Measurements from ENCODE around the gene TSPAN4. TPM values are rescaled to one million over a fixed set of nuclear protein-coding genes. Genes with fewer than 3 reads are reported as not detected.

TSPAN4 gene
- total and polyA plus RNA-seq, 3 experiments from 2014 or later = 4.4 to 9.4 (median 8.8) TPM

DNA sequence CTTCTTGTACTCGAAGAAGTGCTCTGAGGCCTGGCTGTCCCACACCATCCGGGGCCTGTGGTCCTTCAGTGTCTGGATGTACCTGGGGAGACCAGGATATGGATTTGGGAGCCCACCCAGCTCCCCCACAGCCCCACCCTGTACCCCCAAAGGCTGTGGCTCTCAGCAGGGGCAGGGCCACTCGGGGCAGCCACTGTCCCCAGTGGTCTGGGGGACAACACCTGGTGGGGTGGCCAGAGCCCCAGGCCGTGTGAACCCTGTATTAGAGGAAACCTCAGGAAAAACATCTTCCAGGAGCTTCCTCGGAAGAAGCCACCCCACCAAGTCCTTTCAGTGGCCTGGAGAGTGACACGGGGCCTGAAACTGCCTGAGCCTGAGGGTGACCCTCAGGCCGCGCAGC is 27.8 kb downstream of the TSPAN4 start:
- no peak overlapping the region for H3K4me3 Mint-ChIP-seq
- DNase-seq = no peak
- Histone ChIP-seq H3K9me3 (ENCODE audit: low read length) (no peaks in the 10 kb centered on the region), H3K27me3 (ENCODE audit: insufficient read depth, low read length, poor library complexity, severe bottlenecking) (no peaks in the 10 kb centered on the region), H3K4me1 (ENCODE audit: insufficient read depth, low read length) (no peaks in the 10 kb centered on the region), H3K27ac (ENCODE audit: low read depth, low read length) (no peak overlapping the region), H3K4me3 (ENCODE audit: low read length) (no peak overlapping the region), H3K36me3 (ENCODE audit: insufficient read depth, low read length) (no peaks in the 10 kb centered on the region)
- no peaks in the 10 kb centered on the region for H3K9me3 Mint-ChIP-seq
- H3K4me1 Mint-ChIP-seq = no peaks in the 10 kb centered on the region
- CTCF ChIA-PET = no interaction called here
- H3K27me3 Mint-ChIP-seq = no peaks in the 10 kb centered on the region
- no peak overlapping the region for H3K27ac Mint-ChIP-seq
- peaks cover 0 to 15% (median 4%) of the 10 kb centered on the region in 3 donors for H3K36me3 Mint-ChIP-seq
- POLR2A ChIA-PET = no interaction called here

- no peaks in the 10 kb centered on the region for H3K36me3 ChIP-seq (ENCODE audit: insufficient read depth, low read length)
- no peak for DNase-seq
- ChIA-PET POLR2A (no interaction called here), CTCF (interaction anchor here (1.0 kb wide), 1 partner anchor 23 kb away, joined by 3 read pairs; no protein-coding TSS in a partner anchor)
- Mint-ChIP-seq H3K4me3 (no peak overlapping the region), H3K4me1 (no peaks in the 10 kb centered on the region), H3K27me3 (no peaks in the 10 kb centered on the region), H3K27ac (no peak overlapping the region), H3K9me3 (no peaks in the 10 kb centered on the region), H3K36me3 (peaks cover 0 to 21% (median 7%) of the 10 kb centered on the region in 3 donors)
- no peaks in the 10 kb centered on the region for H3K27me3 ChIP-seq (ENCODE audit: insufficient read depth, low read length, poor library complexity, severe bottlenecking)
- no peak overlapping the region for H3K4me3 ChIP-seq (ENCODE audit: low read length)
- H3K4me1 ChIP-seq (ENCODE audit: insufficient read depth, low read length) = no peaks in the 10 kb centered on the region
- no peaks in the 10 kb centered on the region for H3K9me3 ChIP-seq (ENCODE audit: low read length)
- no peak overlapping the region for H3K27ac ChIP-seq (ENCODE audit: low read depth, low read length)
These were observed 28.8 kb downstream of the TSPAN4 start for GRCh38 chr11:871472-871871.

GRCh38 chr11:872799-873198 is 30.1 kb downstream of the TSPAN4 start:
- Histone ChIP-seq H3K36me3 (ENCODE audit: insufficient read depth, low read length) (no peaks in the 10 kb centered on the region), H3K9me3 (ENCODE audit: low read length) (no peaks in the 10 kb centered on the region), H3K27me3 (ENCODE audit: insufficient read depth, low read length, poor library complexity, severe bottlenecking) (no peaks in the 10 kb centered on the region), H3K4me3 (ENCODE audit: low read length) (no peak overlapping the region), H3K4me1 (ENCODE audit: insufficient read depth, low read length) (no peaks in the 10 kb centered on the region), H3K27ac (ENCODE audit: low read depth, low read length) (no peak overlapping the region)
- no peak for DNase-seq
- no peaks in the 10 kb centered on the region for H3K27me3 Mint-ChIP-seq
- ChIA-PET CTCF (no interaction called here), POLR2A (no interaction called here)
- H3K9me3 Mint-ChIP-seq = no peaks in the 10 kb centered on the region
- no peak overlapping the region for H3K27ac Mint-ChIP-seq
- no peaks in the 10 kb centered on the region for H3K4me1 Mint-ChIP-seq
- no peak overlapping the region for H3K4me3 Mint-ChIP-seq
- H3K36me3 Mint-ChIP-seq = peaks cover 0 to 23% (median 7%) of the 10 kb centered on the region in 3 donors

- Mint-ChIP-seq H3K27ac (peak overlapping the region in 3 of 8 donors; percentile 56 to 68 (median 64)), H3K36me3 (peaks cover 0 to 22% (median 7%) of the 10 kb centered on the region in 3 donors), H3K27me3 (no peaks in the 10 kb centered on the region), H3K4me1 (no peaks in the 10 kb centered on the region), H3K9me3 (no peaks in the 10 kb centered on the region), H3K4me3 (no peak overlapping the region)
- POLR2A ChIA-PET = interaction anchor here (0.6 kb wide), 1 partner anchor 84 kb away, joined by 4 read pairs; the partner anchor contains the start of gene CEND1
- CTCF ChIA-PET = no interaction called here
- no peak overlapping the region for H3K27ac ChIP-seq (ENCODE audit: low read depth, low read length)
- H3K4me3 ChIP-seq (ENCODE audit: low read length) = no peak overlapping the region
- H3K36me3 ChIP-seq (ENCODE audit: insufficient read depth, low read length) = no peaks in the 10 kb centered on the region
- DNase-seq = no peak
- H3K9me3 ChIP-seq (ENCODE audit: low read length) = no peaks in the 10 kb centered on the region
- H3K4me1 ChIP-seq (ENCODE audit: insufficient read depth, low read length) = no peaks in the 10 kb centered on the region
- no peaks in the 10 kb centered on the region for H3K27me3 ChIP-seq (ENCODE audit: insufficient read depth, low read length, poor library complexity, severe bottlenecking)
These were observed 31.1 kb downstream of the TSPAN4 start for GRCh38 chr11:873706-874105.

DNA sequence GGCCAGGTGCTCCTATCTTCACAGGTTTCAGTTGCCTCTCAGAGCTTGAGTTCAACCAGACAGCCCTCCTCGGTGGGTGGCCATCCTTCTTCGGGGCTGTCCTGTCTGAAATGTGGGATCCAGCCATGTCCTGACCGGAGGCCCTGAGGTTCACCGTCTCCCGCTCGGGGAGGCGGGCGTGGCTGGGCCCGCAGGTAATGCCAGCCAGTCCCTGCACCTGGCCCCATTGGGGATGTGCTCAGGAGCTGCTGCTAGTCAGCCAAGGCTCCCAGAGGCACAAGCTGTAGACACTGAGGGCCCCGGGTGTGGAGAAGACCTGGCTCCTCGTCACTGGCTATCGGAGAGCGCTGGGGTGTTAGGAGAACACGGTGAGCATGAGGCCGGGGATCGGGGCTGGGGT is 32.6 kb downstream of the TSPAN4 start:
- H3K4me3 Mint-ChIP-seq = no peak overlapping the region
- no peaks in the 10 kb centered on the region for H3K27me3 Mint-ChIP-seq
- no peaks in the 10 kb centered on the region for H3K4me1 ChIP-seq (ENCODE audit: insufficient read depth, low read length)
- H3K27ac Mint-ChIP-seq = no peak overlapping the region
- no peaks in the 10 kb centered on the region for H3K4me1 Mint-ChIP-seq
- ChIA-PET POLR2A (no interaction called here), CTCF (no interaction called here)
- no peaks in the 10 kb centered on the region for H3K9me3 Mint-ChIP-seq
- H3K27ac ChIP-seq (ENCODE audit: low read depth, low read length) = no peak overlapping the region
- DNase-seq = no peak
- H3K9me3 ChIP-seq (ENCODE audit: low read length) = no peaks in the 10 kb centered on the region
- no peaks in the 10 kb centered on the region for H3K36me3 ChIP-seq (ENCODE audit: insufficient read depth, low read length)
- H3K27me3 ChIP-seq (ENCODE audit: insufficient read depth, low read length, poor library complexity, severe bottlenecking) = no peaks in the 10 kb centered on the region
- no peak overlapping the region for H3K4me3 ChIP-seq (ENCODE audit: low read length)
- H3K36me3 Mint-ChIP-seq = peaks cover 0 to 24% (median 9%) of the 10 kb centered on the region in 3 donors

DNA sequence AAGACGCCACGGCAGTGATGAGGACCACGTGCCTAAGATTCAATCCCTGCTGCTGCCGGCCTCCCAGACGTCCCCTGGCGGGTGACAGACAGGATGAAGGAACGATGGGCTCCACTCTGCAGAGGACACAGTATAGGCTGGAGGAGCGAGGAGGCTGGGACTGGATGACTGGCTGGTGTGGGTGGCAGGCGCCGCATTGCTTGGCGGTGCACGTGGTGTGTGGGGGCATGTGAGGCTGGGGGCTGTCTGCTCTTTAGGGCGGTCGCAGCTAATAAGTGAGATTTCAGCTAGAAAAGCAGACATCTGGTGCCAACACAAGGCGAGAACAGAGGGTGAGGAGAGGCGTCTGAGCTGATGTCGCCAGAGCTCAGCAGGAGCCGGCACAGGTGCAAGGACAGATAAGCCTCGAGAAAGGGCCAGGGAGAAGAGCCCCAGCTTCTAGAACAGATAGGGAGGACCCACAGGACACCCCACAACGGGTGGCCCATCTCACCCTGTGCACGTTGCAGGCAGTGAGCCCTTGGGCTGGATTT is 33.2 kb downstream of the TSPAN4 start:
- Histone ChIP-seq H3K27me3 (ENCODE audit: insufficient read depth, low read length, poor library complexity, severe bottlenecking) (no peaks in the 10 kb centered on the region), H3K9me3 (ENCODE audit: low read length) (no peaks in the 10 kb centered on the region), H3K36me3 (ENCODE audit: insufficient read depth, low read length) (no peaks in the 10 kb centered on the region), H3K4me3 (ENCODE audit: low read length) (no peak overlapping the region), H3K4me1 (ENCODE audit: insufficient read depth, low read length) (no peaks in the 10 kb centered on the region), H3K27ac (ENCODE audit: low read depth, low read length) (no peak overlapping the region)
- ChIA-PET POLR2A (no interaction called here), CTCF (no interaction called here)
- H3K4me1 Mint-ChIP-seq = no peaks in the 10 kb centered on the region
- peaks cover 0 to 29% (median 9%) of the 10 kb centered on the region in 3 donors for H3K36me3 Mint-ChIP-seq
- no peaks in the 10 kb centered on the region for H3K27me3 Mint-ChIP-seq
- no peak overlapping the region for H3K27ac Mint-ChIP-seq
- H3K4me3 Mint-ChIP-seq = no peak overlapping the region
- no peak for DNase-seq
- H3K9me3 Mint-ChIP-seq = no peaks in the 10 kb centered on the region

DNA sequence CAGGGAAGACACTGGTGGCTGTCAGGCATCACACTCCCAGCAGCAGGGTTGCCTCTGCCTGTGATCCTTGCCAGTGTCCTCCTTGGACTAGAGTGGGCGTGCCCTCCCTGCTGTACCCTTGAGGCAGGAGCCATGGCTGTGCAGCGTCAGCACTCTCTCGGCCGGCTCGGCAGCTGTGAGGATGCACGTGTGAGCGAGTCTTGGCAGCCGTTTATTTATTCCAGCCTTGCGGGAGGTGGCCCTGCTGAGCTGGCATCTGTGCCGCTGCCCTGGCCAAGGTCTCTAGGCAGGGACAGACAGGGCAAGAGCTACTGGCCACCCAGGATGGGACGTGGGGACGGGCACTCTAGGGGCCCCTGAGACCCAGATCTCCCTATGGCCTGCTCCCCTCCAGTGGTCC is 33.9 kb downstream of the TSPAN4 start:
- Histone ChIP-seq H3K27ac (ENCODE audit: low read depth, low read length) (no peak overlapping the region), H3K9me3 (ENCODE audit: low read length) (no peaks in the 10 kb centered on the region), H3K27me3 (ENCODE audit: insufficient read depth, low read length, poor library complexity, severe bottlenecking) (no peaks in the 10 kb centered on the region), H3K36me3 (ENCODE audit: insufficient read depth, low read length) (no peaks in the 10 kb centered on the region), H3K4me3 (ENCODE audit: low read length) (no peak overlapping the region), H3K4me1 (ENCODE audit: insufficient read depth, low read length) (no peaks in the 10 kb centered on the region)
- no peaks in the 10 kb centered on the region for H3K27me3 Mint-ChIP-seq
- POLR2A ChIA-PET = no interaction called here
- H3K36me3 Mint-ChIP-seq = peaks cover 0 to 32% (median 9%) of the 10 kb centered on the region in 3 donors
- no peak overlapping the region for H3K4me3 Mint-ChIP-seq
- CTCF ChIA-PET = no interaction called here
- no peak for DNase-seq
- H3K9me3 Mint-ChIP-seq = no peaks in the 10 kb centered on the region
- H3K27ac Mint-ChIP-seq = no peak overlapping the region
- H3K4me1 Mint-ChIP-seq = no peaks in the 10 kb centered on the region

- CTCF ChIA-PET = no interaction called here
These were observed 34.9 kb downstream of the TSPAN4 start for GRCh38 chr11:877565-877964.

DNA sequence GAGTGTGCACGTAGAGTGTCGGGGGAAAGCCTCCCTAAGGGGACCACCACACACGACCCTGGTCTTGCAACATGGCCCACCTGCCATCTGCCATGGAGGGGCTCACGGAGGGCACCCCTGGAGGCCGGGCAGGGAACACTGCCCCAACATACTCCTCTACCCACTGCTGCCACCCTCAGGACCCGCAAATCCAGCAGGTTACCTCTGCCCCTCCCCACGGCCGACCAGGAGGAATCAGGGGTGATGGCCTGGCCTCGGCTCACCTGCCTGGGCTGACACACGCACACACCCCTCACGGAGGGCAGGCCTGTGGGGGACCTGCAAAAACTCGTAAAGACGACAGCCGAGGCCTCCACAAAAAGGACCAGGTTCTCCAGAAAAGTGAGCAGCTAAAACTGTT is 37.8 kb downstream of the TSPAN4 start:
- ChIA-PET POLR2A (no interaction called here), CTCF (no interaction called here)
- Histone ChIP-seq H3K36me3 (ENCODE audit: insufficient read depth, low read length) (no peaks in the 10 kb centered on the region), H3K4me1 (ENCODE audit: insufficient read depth, low read length) (no peaks in the 10 kb centered on the region), H3K4me3 (ENCODE audit: low read length) (no peak overlapping the region), H3K9me3 (ENCODE audit: low read length) (no peaks in the 10 kb centered on the region), H3K27me3 (ENCODE audit: insufficient read depth, low read length, poor library complexity, severe bottlenecking) (no peaks in the 10 kb centered on the region), H3K27ac (ENCODE audit: low read depth, low read length) (no peak overlapping the region)
- no peaks in the 10 kb centered on the region for H3K9me3 Mint-ChIP-seq
- no peaks in the 10 kb centered on the region for H3K4me1 Mint-ChIP-seq
- no peaks in the 10 kb centered on the region for H3K27me3 Mint-ChIP-seq
- H3K27ac Mint-ChIP-seq = no peak overlapping the region
- no peak for DNase-seq
- H3K4me3 Mint-ChIP-seq = no peak overlapping the region
- H3K36me3 Mint-ChIP-seq = peaks cover 0 to 42% (median 8%) of the 10 kb centered on the region in 3 donors

More at GRCh38 chr11:877565-877964, 34.9 kb downstream of the TSPAN4 start:
- H3K4me3 ChIP-seq (ENCODE audit: low read length) = no peak overlapping the region
- no peaks in the 10 kb centered on the region for H3K27me3 Mint-ChIP-seq
- H3K4me1 Mint-ChIP-seq = no peaks in the 10 kb centered on the region
- no peak for DNase-seq
- peaks cover 0 to 41% (median 12%) of the 10 kb centered on the region in 3 donors for H3K36me3 Mint-ChIP-seq
- POLR2A ChIA-PET = no interaction called here
- no peak overlapping the region for H3K4me3 Mint-ChIP-seq
- H3K9me3 Mint-ChIP-seq = no peaks in the 10 kb centered on the region
- no peak overlapping the region for H3K27ac Mint-ChIP-seq
- H3K4me1 ChIP-seq (ENCODE audit: insufficient read depth, low read length) = no peaks in the 10 kb centered on the region
- H3K27ac ChIP-seq (ENCODE audit: low read depth, low read length) = no peak overlapping the region
- no peaks in the 10 kb centered on the region for H3K9me3 ChIP-seq (ENCODE audit: low read length)
- no peaks in the 10 kb centered on the region for H3K36me3 ChIP-seq (ENCODE audit: insufficient read depth, low read length)
- H3K27me3 ChIP-seq (ENCODE audit: insufficient read depth, low read length, poor library complexity, severe bottlenecking) = no peaks in the 10 kb centered on the region

All from CD8-positive, alpha-beta memory T cell (primary cell).